KMS-11 (cell line): ENCODE data around the gene NOS1AP.

Experiments used
- H2AFZ ChIP-seq: fragments of 200-600 bp; sonication (generic); 2 replicates; pipeline ENCODE4 v1.6.1; 2016; ENCODE audit warnings: antibody characterized with exemption, mixed run types, low read depth
- H3K27ac ChIP-seq: fragments of 200-600 bp; sonication (generic); 2 replicates; pipeline ENCODE4 v1.6.1; 2016; ENCODE audit warnings: mild to moderate bottlenecking, mixed run types
- H3K27me3 ChIP-seq: fragments of 200-600 bp; sonication (generic); 2 replicates; pipeline ENCODE4 v1.6.1; 2017; ENCODE audit warnings: mild to moderate bottlenecking, low read depth, mixed run types, moderate library complexity; ENCODE audit not compliant: insufficient read depth
- H3K36me3 ChIP-seq: fragments of 200-600 bp; sonication (generic); 2 replicates; pipeline ENCODE4 v1.6.1; 2017; ENCODE audit warnings: mild to moderate bottlenecking, mixed run types; ENCODE audit not compliant: insufficient read depth
- H3K4me1 ChIP-seq: fragments of 200-600 bp; sonication (generic); 2 replicates; pipeline ENCODE4 v1.6.1; 2016; ENCODE audit warnings: mild to moderate bottlenecking, low read depth, mixed run types; ENCODE audit not compliant: poor library complexity, severe bottlenecking
- H3K4me2 ChIP-seq: fragments of 200-600 bp; sonication (generic); 2 replicates; pipeline ENCODE4 v1.7.0; 2016; ENCODE audit warnings: mild to moderate bottlenecking, mixed run types
- H3K4me3 ChIP-seq: fragments of 200-600 bp; sonication (generic); IDR thresholded peaks from 2 replicates; pipeline ENCODE4 v1.6.1; 2017; ENCODE audit warnings: low read depth, low read length, mixed read lengths; ENCODE audit not compliant: insufficient read depth
- H3K79me2 ChIP-seq: fragments of 200-600 bp; sonication (generic); 2 replicates; pipeline ENCODE4 v1.6.1; 2016; ENCODE audit warnings: low read depth, mixed run types; ENCODE audit not compliant: insufficient read depth
- H3K9ac ChIP-seq: fragments of 200-600 bp; sonication (generic); 2 replicates; pipeline ENCODE4 v1.6.1; 2016; ENCODE audit warnings: mild to moderate bottlenecking, mixed run types
- H4K20me1 ChIP-seq: fragments of 200-600 bp; sonication (generic); 2 replicates; pipeline ENCODE4 v1.6.1; 2016; ENCODE audit warnings: mild to moderate bottlenecking, mixed run types; ENCODE audit not compliant: insufficient read depth
- TF ChIP-seq, protein P1 (sequence below): fragments of 200-600 bp; sonication (generic); conservative IDR thresholded peaks from 2 replicates; pipeline ENCODE4 v1.6.1; 2017; ENCODE audit warnings: low read depth, mild to moderate bottlenecking, antibody characterized with exemption, low read length, moderate library complexity, mixed read lengths

Gene NOS1AP

DNA sequence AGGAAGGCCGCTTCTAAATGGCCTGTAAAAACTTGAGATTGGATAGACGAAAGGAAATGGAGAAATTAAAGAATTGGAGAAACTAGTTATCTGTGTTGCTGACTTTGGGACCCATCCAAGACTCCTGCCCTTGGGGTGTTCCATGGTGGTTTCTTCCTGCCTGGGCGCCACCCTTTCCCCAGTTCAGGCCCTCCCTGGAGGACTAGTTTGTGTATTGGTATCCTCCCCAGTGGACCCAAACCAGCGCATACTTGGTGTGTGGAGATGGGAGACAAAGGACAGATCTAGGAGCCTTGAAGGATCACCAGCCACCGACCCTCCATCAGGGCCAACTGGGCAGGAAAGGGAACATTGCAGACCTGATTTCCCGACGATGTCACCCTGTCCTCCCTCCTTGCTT, 300.1 kb downstream of the NOS1AP start:
- H3K27me3 ChIP-seq: no peaks in the 10 kb centered on the region
- no peaks in the 10 kb centered on the region for H3K4me1 ChIP-seq
- no peaks in the 10 kb centered on the region for H3K79me2 ChIP-seq
- no peak overlapping the region for H3K9ac ChIP-seq
- no peaks in the 10 kb centered on the region for H3K36me3 ChIP-seq
- no peak overlapping the region for H3K4me3 ChIP-seq
- no peak overlapping the region for H2AFZ ChIP-seq
- H3K27ac ChIP-seq: no peak overlapping the region
- no peak overlapping the region for H3K4me2 ChIP-seq
- TF ChIP-seq, protein P1, sequence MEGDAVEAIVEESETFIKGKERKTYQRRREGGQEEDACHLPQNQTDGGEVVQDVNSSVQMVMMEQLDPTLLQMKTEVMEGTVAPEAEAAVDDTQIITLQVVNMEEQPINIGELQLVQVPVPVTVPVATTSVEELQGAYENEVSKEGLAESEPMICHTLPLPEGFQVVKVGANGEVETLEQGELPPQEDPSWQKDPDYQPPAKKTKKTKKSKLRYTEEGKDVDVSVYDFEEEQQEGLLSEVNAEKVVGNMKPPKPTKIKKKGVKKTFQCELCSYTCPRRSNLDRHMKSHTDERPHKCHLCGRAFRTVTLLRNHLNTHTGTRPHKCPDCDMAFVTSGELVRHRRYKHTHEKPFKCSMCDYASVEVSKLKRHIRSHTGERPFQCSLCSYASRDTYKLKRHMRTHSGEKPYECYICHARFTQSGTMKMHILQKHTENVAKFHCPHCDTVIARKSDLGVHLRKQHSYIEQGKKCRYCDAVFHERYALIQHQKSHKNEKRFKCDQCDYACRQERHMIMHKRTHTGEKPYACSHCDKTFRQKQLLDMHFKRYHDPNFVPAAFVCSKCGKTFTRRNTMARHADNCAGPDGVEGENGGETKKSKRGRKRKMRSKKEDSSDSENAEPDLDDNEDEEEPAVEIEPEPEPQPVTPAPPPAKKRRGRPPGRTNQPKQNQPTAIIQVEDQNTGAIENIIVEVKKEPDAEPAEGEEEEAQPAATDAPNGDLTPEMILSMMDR: no peak
- no peaks in the 10 kb centered on the region for H4K20me1 ChIP-seq

DNA sequence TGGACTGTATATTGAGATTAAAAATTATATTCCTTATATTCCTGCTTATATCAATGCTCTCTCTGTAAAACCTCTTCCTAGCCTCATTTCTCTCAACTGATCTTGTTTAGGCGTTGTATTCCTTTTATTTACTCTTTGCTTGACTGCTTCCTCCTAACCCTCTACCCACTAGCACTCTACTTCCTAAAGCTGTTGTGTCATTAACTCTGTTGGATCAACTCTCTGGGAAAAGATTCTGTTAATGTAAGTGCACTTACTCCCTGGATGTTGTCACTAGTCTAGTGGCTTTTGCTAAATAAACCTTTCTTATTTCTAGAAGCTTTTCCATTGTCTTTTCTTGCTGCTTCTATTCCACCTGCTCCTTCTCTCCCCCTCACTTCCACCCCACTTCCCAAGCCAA, 300.7 kb downstream of the NOS1AP start:
- Histone ChIP-seq H3K9ac (no peak overlapping the region), H3K79me2 (no peaks in the 10 kb centered on the region), H3K4me2 (no peak overlapping the region), H3K4me1 (no peaks in the 10 kb centered on the region), H3K4me3 (no peak overlapping the region), H2AFZ (no peak overlapping the region), H4K20me1 (no peaks in the 10 kb centered on the region), H3K27me3 (no peaks in the 10 kb centered on the region), H3K36me3 (no peaks in the 10 kb centered on the region), H3K27ac (no peak overlapping the region)
- TF ChIP-seq, protein P1: no peak

DNA sequence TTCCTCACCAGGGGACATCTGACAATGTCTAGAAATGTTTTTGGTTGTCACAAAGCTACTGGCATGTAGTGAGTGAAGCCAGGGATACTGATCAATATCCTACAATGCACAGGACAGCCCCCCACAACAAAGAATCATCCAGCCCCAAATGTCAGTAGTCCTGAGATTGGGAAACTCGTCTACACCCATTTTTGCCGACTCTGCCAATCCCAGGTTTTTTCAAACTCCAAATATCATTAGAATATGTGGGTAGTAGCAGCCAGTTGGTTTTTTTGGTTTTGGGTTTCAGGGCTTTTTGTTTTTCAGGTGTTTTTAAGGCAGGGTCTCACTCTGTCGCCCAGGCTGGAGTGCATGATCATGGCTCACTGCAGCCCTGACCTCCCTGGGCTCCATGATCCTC, 301.2 kb downstream of the NOS1AP start:
- Histone ChIP-seq H3K4me2 (no peak overlapping the region), H2AFZ (no peak overlapping the region), H3K36me3 (no peaks in the 10 kb centered on the region), H3K27me3 (no peaks in the 10 kb centered on the region), H3K4me1 (no peaks in the 10 kb centered on the region), H3K27ac (no peak overlapping the region), H4K20me1 (no peaks in the 10 kb centered on the region), H3K4me3 (no peak overlapping the region), H3K79me2 (no peaks in the 10 kb centered on the region), H3K9ac (no peak overlapping the region)
- TF ChIP-seq, protein P1: no peak

DNA sequence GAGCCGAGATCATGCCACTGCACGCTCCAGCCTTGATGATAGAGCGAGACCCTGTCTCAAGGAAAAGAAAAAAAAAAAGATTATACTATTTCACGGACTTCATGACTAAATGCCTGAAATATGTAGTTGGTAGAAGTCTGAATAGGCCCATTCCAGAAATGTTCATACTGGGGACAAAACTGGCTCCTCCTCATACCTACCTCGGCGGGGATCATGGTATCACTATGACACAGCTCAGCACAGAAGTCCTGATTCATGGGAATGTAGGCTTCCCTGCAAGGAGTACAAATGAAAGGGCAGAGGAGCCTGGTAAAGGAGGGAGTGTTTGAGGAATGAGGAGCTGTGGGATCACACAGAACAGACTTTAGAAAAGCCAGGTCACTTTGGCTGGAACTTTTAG, 302.1 kb downstream of the NOS1AP start:
- TF ChIP-seq, protein P1: no peak
- H3K4me1 ChIP-seq: no peaks in the 10 kb centered on the region
- no peak overlapping the region for H3K4me2 ChIP-seq
- H3K36me3 ChIP-seq: no peaks in the 10 kb centered on the region
- H2AFZ ChIP-seq: no peak overlapping the region
- no peaks in the 10 kb centered on the region for H3K79me2 ChIP-seq
- no peak overlapping the region for H3K27ac ChIP-seq
- no peak overlapping the region for H3K4me3 ChIP-seq
- no peaks in the 10 kb centered on the region for H3K27me3 ChIP-seq
- H4K20me1 ChIP-seq: no peaks in the 10 kb centered on the region
- H3K9ac ChIP-seq: no peak overlapping the region
